Prostate gland (tissue), 2 donors: ENCODE measurements around the gene TMEM51. TPM values are rescaled to one million over a fixed set of nuclear protein-coding genes. Genes with fewer than 3 reads are reported as not detected.

Experiments used
- DNase-seq: peaks from one replicate; pipeline ENCODE4 v3.0.0-alpha.2; 2019; ENCODE audit warnings: low spot score
- H3K27ac ChIP-seq, 2 donors: fragments of 200-600 bp; sonication (generic); 2 replicates each; pipeline ENCODE4 v1.5.1; 2017 to 2019
- H3K27me3 ChIP-seq: fragments of 200-600 bp; sonication (generic); replicated peaks from 2 replicates; pipeline ENCODE4 v1.5.1; 2019; ENCODE audit not compliant: insufficient read depth
- H3K36me3 ChIP-seq, 2 donors: fragments of 200-600 bp; sonication (generic); 1 replicate in 1 of 2; 2 replicates in 1 of 2; pipeline versions ENCODE4 v1.5.1 to v1.8.1; 2017 to 2019
- H3K4me1 ChIP-seq: fragments of 200-600 bp; sonication (generic); replicated peaks from 2 replicates; pipeline ENCODE4 v1.5.1; 2019
- H3K4me3 ChIP-seq, 2 donors: fragments of 200-600 bp; sonication (generic); 2 replicates each; pipeline ENCODE4 v1.5.1; 2017 to 2019
- H3K9me3 ChIP-seq: fragments of 200-600 bp; sonication (generic); 2 replicates; pipeline ENCODE4 v1.5.1; 2017
- POLR2A ChIP-seq: fragments of 450-650 bp; IDR thresholded peaks from one replicate; pipeline ENCODE4 v1.6.1; 2016; ENCODE audit warnings: antibody characterized with exemption, mild to moderate bottlenecking
- POLR2AphosphoS5 ChIP-seq: sonication (generic); formaldehyde crosslinking; IDR thresholded peaks from one replicate; pipeline ENCODE4 v1.6.1; 2017; ENCODE audit warnings: antibody characterized with exemption
- WGBS: methylation state at CpG from one replicate; pipeline ENCODE4 v1.1.5; 2018; 5-methylcytosine and 5-hydroxymethylcytosine counted together
- intact Hi-C: fragments of 100-400 bp; cut with DNase I; formaldehyde crosslinking; loops from one replicate; pipeline ENCODE4 v1.14.2; 2022
- total RNA-seq, 2 donors: library from RNA; depleted of rRNA; stranded (reverse); fragments of >200 nt; gene quantifications; one replicate each; pipeline ENCODE4 v1.1.0, GENCODE V29; 2016
- TF ChIP-seq, protein P1 (sequence below), 4 experiments: fragments of 200-600 bp in 2 of 4; fragments of 450-650 bp in 2 of 4; sonication (generic) in 2 of 4; IDR thresholded peaks; 1 replicate in 3 of 4; 2 replicates in 1 of 4; pipeline ENCODE4 v1.5.1; 2016 to 2019; ENCODE audit warnings: antibody characterized with exemption in 4 of 4, mild to moderate bottlenecking in 2 of 4, moderate library complexity in 2 of 4

The TMEM51 gene
- total RNA-seq, 2 donors from 2014 or later, result 9.8 to 17.6 TPM

DNA sequence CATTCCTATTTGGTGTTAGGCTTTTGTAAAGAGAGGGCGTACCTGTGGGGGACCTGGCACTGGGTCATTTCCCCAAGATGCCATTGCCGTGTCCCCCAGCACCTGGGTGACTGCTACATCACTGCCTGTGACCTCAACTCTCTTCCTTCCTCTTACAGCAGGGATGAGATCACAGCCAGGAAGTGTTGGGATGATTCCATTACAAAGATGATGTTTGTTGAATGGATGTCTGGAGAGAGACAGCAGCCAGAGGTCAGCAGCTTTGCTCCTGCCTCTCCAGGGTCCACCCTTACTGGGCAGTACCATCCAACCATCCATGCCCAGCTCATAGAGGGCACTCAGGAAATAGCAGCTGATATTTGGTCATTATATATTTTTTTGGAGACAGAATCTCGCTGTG lies 35.1 kb downstream of the TMEM51 start:
- intact Hi-C loops, result no loop called here
- WGBS, result 93% methylated on average over 3 of the region's 3 CpGs
- H3K4me1 ChIP-seq, result no peaks in the 10 kb centered on the region
- H3K27me3 ChIP-seq, result no peaks in the 10 kb centered on the region
- H3K9me3 ChIP-seq, result no peaks in the 10 kb centered on the region
- H3K27ac ChIP-seq, result no peak overlapping the region
- DNase-seq, result no peak
- no peaks in the 10 kb centered on the region for H3K36me3 ChIP-seq
- no peak overlapping the region for H3K4me3 ChIP-seq
- TF ChIP-seq, protein P1, sequence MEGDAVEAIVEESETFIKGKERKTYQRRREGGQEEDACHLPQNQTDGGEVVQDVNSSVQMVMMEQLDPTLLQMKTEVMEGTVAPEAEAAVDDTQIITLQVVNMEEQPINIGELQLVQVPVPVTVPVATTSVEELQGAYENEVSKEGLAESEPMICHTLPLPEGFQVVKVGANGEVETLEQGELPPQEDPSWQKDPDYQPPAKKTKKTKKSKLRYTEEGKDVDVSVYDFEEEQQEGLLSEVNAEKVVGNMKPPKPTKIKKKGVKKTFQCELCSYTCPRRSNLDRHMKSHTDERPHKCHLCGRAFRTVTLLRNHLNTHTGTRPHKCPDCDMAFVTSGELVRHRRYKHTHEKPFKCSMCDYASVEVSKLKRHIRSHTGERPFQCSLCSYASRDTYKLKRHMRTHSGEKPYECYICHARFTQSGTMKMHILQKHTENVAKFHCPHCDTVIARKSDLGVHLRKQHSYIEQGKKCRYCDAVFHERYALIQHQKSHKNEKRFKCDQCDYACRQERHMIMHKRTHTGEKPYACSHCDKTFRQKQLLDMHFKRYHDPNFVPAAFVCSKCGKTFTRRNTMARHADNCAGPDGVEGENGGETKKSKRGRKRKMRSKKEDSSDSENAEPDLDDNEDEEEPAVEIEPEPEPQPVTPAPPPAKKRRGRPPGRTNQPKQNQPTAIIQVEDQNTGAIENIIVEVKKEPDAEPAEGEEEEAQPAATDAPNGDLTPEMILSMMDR (IDR thresholded peaks at IDR 0.05), result no peak

DNA sequence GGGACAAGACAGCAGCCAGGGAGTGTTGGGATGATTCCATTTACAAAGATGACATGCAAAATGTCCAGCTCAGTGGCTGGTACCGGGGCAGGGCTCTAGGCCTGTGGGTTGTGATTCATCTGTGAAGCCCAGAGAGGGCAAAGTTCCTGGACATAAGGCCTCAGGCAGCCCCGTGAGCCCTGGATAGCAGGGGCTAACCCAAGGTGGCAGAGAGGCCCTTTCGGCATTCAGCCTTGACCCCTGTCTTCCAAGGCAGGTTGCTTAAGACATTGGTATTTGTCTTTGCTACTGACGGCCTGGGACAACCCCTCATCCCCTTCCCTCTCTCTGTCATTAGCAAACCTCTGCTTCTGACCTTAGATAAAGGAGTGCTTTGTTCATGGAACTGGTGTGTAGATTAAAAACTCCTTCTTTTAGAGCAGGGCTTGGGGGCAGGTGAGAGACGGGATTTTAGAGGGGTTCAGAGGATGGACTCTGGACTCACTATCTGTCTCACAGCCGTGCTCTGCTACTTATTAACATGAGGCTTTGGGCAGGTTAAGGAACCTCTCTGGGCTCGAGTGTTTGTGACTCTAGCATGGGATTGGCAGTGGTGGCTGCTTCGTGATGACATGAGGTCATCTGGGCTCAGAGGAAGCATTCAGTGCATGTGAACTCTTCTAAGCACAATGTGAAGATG lies 36.3 kb downstream of the TMEM51 start:
- Histone ChIP-seq H3K4me1 (no peaks in the 10 kb centered on the region), H3K27ac (no peak overlapping the region), H3K36me3 (no peaks in the 10 kb centered on the region), H3K4me3 (no peak overlapping the region), H3K27me3 (no peaks in the 10 kb centered on the region), H3K9me3 (no peaks in the 10 kb centered on the region)
- 76% methylated on average over 8 of the region's 8 CpGs for WGBS
- DNase-seq, result no peak
- no peak for TF ChIP-seq POLR2AphosphoS5
- TF ChIP-seq, protein P1 (IDR thresholded peaks at IDR 0.05), result no peak
- TF ChIP-seq POLR2A, result no peak
- intact Hi-C loops, result no loop called here

DNA sequence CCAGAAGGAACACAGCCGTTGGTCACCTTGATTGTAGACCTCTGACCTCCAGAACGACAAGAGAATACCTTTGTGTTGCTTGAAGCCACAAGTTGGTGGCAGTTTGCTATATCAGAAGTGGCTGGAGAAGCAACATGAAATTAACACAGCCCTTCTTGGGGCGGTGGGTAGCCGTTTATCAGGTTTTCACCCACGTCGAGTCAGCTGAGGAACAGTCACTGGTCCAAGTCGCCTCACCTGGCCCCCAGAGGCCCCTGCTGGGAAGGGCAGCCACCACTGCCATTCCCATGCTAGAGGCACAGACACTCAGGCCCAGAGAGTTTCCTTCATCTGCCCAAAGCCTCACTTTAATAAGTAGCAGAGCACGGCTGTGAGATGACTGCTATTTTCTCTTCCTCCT lies 37.7 kb downstream of the TMEM51 start:
- intact Hi-C loops, result no loop called here
- Histone ChIP-seq H3K27me3 (no peaks in the 10 kb centered on the region), H3K9me3 (no peaks in the 10 kb centered on the region), H3K4me3 (no peak overlapping the region), H3K27ac (no peak overlapping the region), H3K4me1 (no peaks in the 10 kb centered on the region), H3K36me3 (no peaks in the 10 kb centered on the region)
- no peak for TF ChIP-seq POLR2AphosphoS5
- DNase-seq, result no peak
- WGBS, result 90% methylated on average over 8 of the region's 8 CpGs

DNA sequence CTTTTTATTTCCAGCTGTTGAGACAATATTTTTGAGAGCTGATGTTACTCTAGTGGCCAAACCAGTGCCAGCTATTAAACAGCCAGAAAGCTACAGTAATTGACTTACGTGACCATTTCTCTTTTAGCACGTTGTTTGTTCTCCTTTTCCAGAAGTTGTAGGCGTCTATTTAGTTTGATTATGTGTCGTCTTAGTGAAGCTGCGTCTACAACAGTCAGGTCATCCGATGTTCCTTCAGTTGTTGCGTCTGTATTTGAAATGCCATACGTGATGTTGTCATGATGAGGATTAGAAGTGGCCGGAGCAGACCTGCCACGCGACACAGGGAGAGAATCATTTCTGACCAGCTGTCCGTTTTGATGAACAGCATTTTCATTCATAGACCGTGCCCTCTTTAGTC lies 38.2 kb downstream of the TMEM51 start:
- intact Hi-C loops, result no loop called here
- H3K27ac ChIP-seq, result no peak overlapping the region
- H3K9me3 ChIP-seq, result no peaks in the 10 kb centered on the region
- no peaks in the 10 kb centered on the region for H3K27me3 ChIP-seq
- no peak for DNase-seq
- TF ChIP-seq POLR2A, result no peak
- H3K4me3 ChIP-seq, result no peak overlapping the region
- no peaks in the 10 kb centered on the region for H3K36me3 ChIP-seq
- 88% methylated on average over 13 of the region's 13 CpGs for WGBS
- H3K4me1 ChIP-seq, result no peaks in the 10 kb centered on the region

DNA sequence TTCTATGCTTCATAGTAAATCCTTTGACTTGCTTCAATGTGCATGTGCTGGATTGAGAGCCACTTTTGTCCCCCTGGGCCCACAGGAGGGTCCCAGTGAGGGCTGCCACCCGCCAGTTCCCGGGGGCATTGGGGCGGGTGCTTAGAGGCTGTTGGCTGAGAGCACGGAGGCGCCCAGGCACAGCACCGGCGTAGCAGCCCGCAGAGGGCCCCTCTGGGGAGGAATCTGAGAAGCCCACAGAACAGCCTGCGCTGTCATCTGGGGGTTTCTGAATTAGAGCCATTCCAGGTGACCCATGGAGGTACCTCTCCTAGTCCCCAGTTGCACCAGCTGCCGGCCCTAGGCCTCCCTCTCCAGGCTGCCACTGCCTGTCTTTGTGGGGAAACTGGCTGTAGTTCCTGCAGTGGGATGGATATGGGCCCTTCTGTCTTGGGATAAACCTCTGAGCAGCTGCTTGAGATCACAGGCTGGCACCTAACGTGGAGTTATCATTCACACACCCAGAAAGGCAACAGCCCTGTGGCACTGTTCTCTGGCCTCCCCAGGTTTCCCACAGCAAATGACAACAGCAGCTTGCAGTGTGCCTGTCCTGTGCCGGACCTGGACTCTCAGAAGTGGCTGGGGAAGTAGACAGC lies 39.5 kb downstream of the TMEM51 start:
- 74% methylated on average over 12 of the region's 12 CpGs for WGBS
- no peak for DNase-seq
- Histone ChIP-seq H3K9me3 (no peaks in the 10 kb centered on the region), H3K4me3 (no peak overlapping the region), H3K27me3 (no peaks in the 10 kb centered on the region), H3K27ac (no peak overlapping the region), H3K4me1 (no peaks in the 10 kb centered on the region), H3K36me3 (no peaks in the 10 kb centered on the region)
- intact Hi-C loops, result no loop called here
- TF ChIP-seq, protein P1 (IDR thresholded peaks at IDR 0.05), result no peak
- TF ChIP-seq POLR2AphosphoS5 (no peak), POLR2A (no peak)

DNA sequence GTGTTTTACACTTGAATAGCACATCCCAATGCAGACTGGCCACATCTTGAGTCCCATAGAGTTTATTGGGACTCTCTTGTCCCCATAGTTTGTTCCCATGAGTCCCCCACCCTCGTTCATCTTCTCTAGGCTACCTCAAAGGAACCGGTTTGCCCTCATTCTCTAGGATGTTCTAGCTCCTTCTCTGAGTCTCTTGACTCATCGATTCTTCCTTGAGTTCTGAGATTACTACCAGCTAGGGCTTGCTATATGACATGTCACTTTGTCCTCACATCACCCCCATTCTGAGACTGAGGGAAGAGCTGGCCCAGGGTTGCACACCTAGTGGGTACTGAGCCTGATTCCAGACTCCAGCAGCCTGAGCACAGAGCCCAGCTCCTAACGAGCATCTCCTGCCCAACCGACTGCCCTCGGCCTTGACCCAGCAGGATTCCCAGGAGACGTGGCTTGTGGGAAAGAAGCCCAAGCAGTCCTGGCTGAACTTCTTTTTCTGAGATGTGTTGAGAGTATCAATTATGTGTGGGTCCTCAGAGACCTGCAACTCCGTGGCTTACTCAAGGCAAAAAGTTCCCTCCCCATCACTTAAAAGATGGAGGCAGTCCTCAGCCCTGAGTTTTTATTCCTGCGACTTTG lies 42.0 kb downstream of the TMEM51 start:
- no peak overlapping the region for H3K27ac ChIP-seq
- H3K4me1 ChIP-seq, result no peaks in the 10 kb centered on the region
- no peak for TF ChIP-seq POLR2A
- TF ChIP-seq, protein P1 (IDR thresholded peaks at IDR 0.05), result no peak
- TF ChIP-seq POLR2AphosphoS5, result no peak
- H3K36me3 ChIP-seq, result no peaks in the 10 kb centered on the region
- no peak for DNase-seq
- H3K27me3 ChIP-seq, result no peaks in the 10 kb centered on the region
- no peaks in the 10 kb centered on the region for H3K9me3 ChIP-seq
- 70% methylated on average over 9 of the region's 9 CpGs for WGBS
- intact Hi-C loops, result no loop called here
- no peak overlapping the region for H3K4me3 ChIP-seq
